ENCODE results near the gene CREBZF. TPM values are rescaled to one million over a fixed set of nuclear protein-coding genes. Genes with fewer than 3 reads are reported as not detected.

CREBZF gene
- total RNA-seq, 1 experiment from 2014 or later: 50.2 TPM

- Histone ChIP-seq H2BK15ac (ENCODE audit: low read depth, low read length) (no peak overlapping the region), H3K4me2 (ENCODE audit: insufficient read depth, insufficient read length, low read length) (no peak overlapping the region), H3K23ac (ENCODE audit: insufficient read length, low read depth, low read length) (no peak overlapping the region), H4K8ac (replicated peaks; ENCODE audit: insufficient read length, low read depth, low read length) (no peak overlapping the region), H3K27me3 (ENCODE audit: insufficient read depth, low read length) (no peaks in the 10 kb centered on the region), H3K79me1 (ENCODE audit: insufficient read depth, low read depth, low read length, poor library complexity, severe bottlenecking) (no peaks in the 10 kb centered on the region), H2BK20ac (ENCODE audit: low read depth, low read length, poor library complexity, severe bottlenecking) (no peak overlapping the region), H3K18ac (ENCODE audit: insufficient read length, low read depth, low read length) (no peak overlapping the region), H2BK5ac (ENCODE audit: insufficient read length, low read length) (no peak overlapping the region), H2AK5ac (ENCODE audit: insufficient read length, low read length) (no peak overlapping the region), H4K20me1 (ENCODE audit: control insufficient read depth, insufficient read depth, insufficient read length) (no peaks in the 10 kb centered on the region), H3K56ac (ENCODE audit: insufficient read length, low read depth, low read length) (no peak overlapping the region), H2BK120ac (ENCODE audit: low read depth, low read length, poor library complexity, severe bottlenecking) (no peak overlapping the region), H3K4ac (ENCODE audit: low read depth, low read length) (no peak overlapping the region), H3K27ac (ENCODE audit: insufficient read length, low read depth, low read length) (no peak overlapping the region), H3K23me2 (ENCODE audit: insufficient read length, low read depth, low read length, poor library complexity, severe bottlenecking) (no peaks in the 10 kb centered on the region), H3K9me3 (ENCODE audit: control insufficient read depth, low read depth, low read length) (no peaks in the 10 kb centered on the region), H2AFZ (ENCODE audit: low read length) (no peak overlapping the region), H3K79me2 (ENCODE audit: insufficient read depth, low read length) (no peaks in the 10 kb centered on the region), H2BK12ac (ENCODE audit: insufficient read length, low read depth, low read length) (no peak overlapping the region), H3K9ac (ENCODE audit: extremely low read depth, insufficient read length, low read length) (no peak overlapping the region), H3T11ph (ENCODE audit: low read length) (no peak overlapping the region), H4K91ac (ENCODE audit: insufficient read length, low read depth, low read length) (no peak overlapping the region), H4K5ac (ENCODE audit: insufficient read length, low read depth, low read length) (no peak overlapping the region), H3K4me1 (ENCODE audit: insufficient read depth, low read length) (no peaks in the 10 kb centered on the region; the same call in 1 of the 2 replicates), H3K14ac (ENCODE audit: insufficient read depth, low read length) (no peak overlapping the region)
- peaks cover 0 to 3% of the 10 kb centered on the region in 2 experiments; a peak in 2 of 4 replicates for H3K4me1 Mint-ChIP-seq
- H3K36me3 Mint-ChIP-seq (ENCODE audit: insufficient read depth in 1 of 3, low read depth in 3 of 3): no peaks in the 10 kb centered on the region
- H3K27me3 Mint-ChIP-seq (ENCODE audit: low read depth): no peaks in the 10 kb centered on the region
- no peak for TF ChIP-seq CTCF (conservative IDR thresholded peaks at IDR 0.05)
- DNase-seq: no peak
- no peak overlapping the region for H3K4me3 Mint-ChIP-seq
- no peak overlapping the region for H3K27ac Mint-ChIP-seq
- no peaks in the 10 kb centered on the region for H3K9me3 Mint-ChIP-seq
Measured at GRCh38 chr11:85695546-85695945, 30.6 kb upstream of the CREBZF start.

Measured in H9 (cell line).